ENCODE measurements around the gene DCTN5. TPM values are rescaled to one million over a fixed set of nuclear protein-coding genes. Genes with fewer than 3 reads are reported as not detected.
A peak's percentile ranks its signal among the peaks of the same experiment; 100 is the strongest.

The DCTN5 gene
- total RNA-seq, 6 donors from 2014 or later: 19.8 to 48.6 (median 35.4) TPM

DNA sequence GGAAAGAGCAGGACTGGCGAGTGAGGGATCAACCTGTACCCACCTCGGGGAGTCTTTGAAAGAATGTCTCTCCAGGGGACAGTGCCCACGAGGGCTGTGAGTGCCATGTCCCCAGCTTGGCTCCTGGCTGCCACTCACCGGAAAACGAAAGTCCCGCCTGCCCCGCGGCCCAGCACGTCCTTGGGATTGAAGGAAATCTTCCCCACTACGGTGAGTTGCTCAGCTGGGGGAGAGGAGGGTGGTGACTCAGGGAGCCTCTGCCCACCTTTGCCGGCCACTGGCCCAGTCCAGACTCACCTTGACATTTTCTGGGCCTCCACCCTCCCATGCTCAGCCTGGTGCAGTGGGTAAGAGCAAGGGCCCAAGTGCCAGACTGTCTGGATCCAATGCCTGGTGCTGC, 54.5 kb downstream of the DCTN5 start:
- no peaks in the 10 kb centered on the region for H3K27me3 ChIP-seq
- DNase-seq (no peak), ATAC-seq (ENCODE audit: low FRiP score in 2 of 2) (no peak)
- no peaks in the 10 kb centered on the region for H3K9me3 ChIP-seq
- no peak overlapping the region for H3K4me3 ChIP-seq
- H3K36me3 ChIP-seq: peaks cover 0 to 10% (median 7%) of the 10 kb centered on the region in 4 donors
- TF ChIP-seq POLR2AphosphoS5 (IDR thresholded peaks at IDR 0.05) (no peak), POLR2A (IDR thresholded peaks at IDR 0.05) (no peak), EP300 (IDR thresholded peaks at IDR 0.05) (no peak), CTCF (IDR thresholded peaks at IDR 0.05) (no peak)
- 78 to 90% methylated on average over 9 to 11 of the region's 11 CpGs for WGBS, 2 donors
- no peak overlapping the region for H3K27ac ChIP-seq
- H3K4me1 ChIP-seq: peaks cover 0 to 7% (median 6%) of the 10 kb centered on the region in 4 donors

DNA sequence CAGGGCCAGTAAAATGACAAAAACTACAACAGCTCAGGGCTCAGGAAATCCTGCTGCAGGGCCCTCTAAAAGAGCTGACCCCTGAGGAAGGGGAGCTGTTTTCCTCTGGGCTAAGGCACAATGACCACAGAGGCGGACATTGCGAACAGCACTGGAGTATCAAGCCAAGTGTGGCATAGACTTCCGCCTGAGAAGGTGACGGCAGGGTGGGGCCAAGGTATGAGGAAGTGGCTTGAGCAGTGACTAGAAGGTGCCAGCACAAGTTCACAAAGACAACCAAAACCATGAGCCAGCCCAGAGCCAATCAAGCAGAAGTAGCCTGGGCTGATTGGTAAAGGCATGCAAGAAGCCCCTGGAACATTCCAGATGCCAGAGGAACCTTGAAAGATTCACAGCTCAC, 57.8 kb downstream of the DCTN5 start:
- peaks cover 0 to 7% (median 6%) of the 10 kb centered on the region in 4 donors for H3K4me1 ChIP-seq
- TF ChIP-seq POLR2AphosphoS5 (IDR thresholded peaks at IDR 0.05) (no peak), POLR2A (IDR thresholded peaks at IDR 0.05) (no peak), EP300 (IDR thresholded peaks at IDR 0.05) (no peak), CTCF (IDR thresholded peaks at IDR 0.05) (no peak)
- DNase-seq: peak in 1 of 2 donors; percentile 62
- no peaks in the 10 kb centered on the region for H3K36me3 ChIP-seq
- peaks cover 0 to 3% (median 0%) of the 10 kb centered on the region in 4 donors for H3K9me3 ChIP-seq
- no peaks in the 10 kb centered on the region for H3K27me3 ChIP-seq
- no peak overlapping the region for H3K4me3 ChIP-seq
- 47 to 67% methylated on average over 4 of the region's 4 CpGs for WGBS, 2 donors
- ATAC-seq (ENCODE audit: low FRiP score in 2 of 2): no peak
- no peak overlapping the region for H3K27ac ChIP-seq

- H3K27ac ChIP-seq: no peak overlapping the region
- H3K4me3 ChIP-seq: no peak overlapping the region
- no peak for DNase-seq
- TF ChIP-seq POLR2AphosphoS5 (IDR thresholded peaks at IDR 0.05) (no peak), CTCF (IDR thresholded peaks at IDR 0.05) (no peak), EP300 (IDR thresholded peaks at IDR 0.05) (no peak), POLR2A (IDR thresholded peaks at IDR 0.05) (no peak)
- WGBS, 2 donors: 71 to 85% methylated on average over 2 of the region's 2 CpGs
- ATAC-seq (ENCODE audit: low FRiP score in 2 of 2): no peak
- peaks cover 0 to under 1% (median under 1%) of the 10 kb centered on the region in 4 donors for H3K4me1 ChIP-seq
- peaks cover 0 to 3% (median 0%) of the 10 kb centered on the region in 4 donors for H3K9me3 ChIP-seq
- H3K27me3 ChIP-seq: no peaks in the 10 kb centered on the region
- no peaks in the 10 kb centered on the region for H3K36me3 ChIP-seq
Observed at GRCh38 chr16:23700093-23700492, 58.8 kb downstream of the DCTN5 start.

DNA sequence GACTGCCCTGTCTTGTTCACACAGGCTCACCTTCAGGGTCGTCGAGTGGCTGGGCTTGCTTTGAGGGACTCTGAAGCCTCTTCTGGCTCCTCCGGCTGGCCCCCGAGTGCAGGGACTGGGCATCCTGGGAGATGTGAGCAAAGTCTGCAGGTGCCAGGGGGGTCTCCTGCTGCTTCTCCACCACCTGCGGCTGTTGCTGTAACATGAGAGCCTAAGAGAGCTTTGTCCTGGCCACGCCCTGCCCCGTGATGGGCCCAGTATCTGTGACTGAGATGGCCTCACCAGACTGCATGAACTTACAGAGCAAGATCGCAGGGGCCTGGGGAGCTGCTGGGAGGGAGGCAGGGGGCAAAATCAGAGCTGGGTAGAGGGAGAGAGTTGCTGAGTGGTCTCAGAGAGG, 59.2 kb downstream of the DCTN5 start:
- H3K36me3 ChIP-seq: no peaks in the 10 kb centered on the region
- TF ChIP-seq POLR2A (IDR thresholded peaks at IDR 0.05): no peak
- no peak for TF ChIP-seq POLR2AphosphoS5 (IDR thresholded peaks at IDR 0.05)
- TF ChIP-seq EP300 (IDR thresholded peaks at IDR 0.05): no peak
- no peak for TF ChIP-seq CTCF (IDR thresholded peaks at IDR 0.05)
- no peaks in the 10 kb centered on the region for H3K4me1 ChIP-seq
- 20 to 42% methylated on average over 5 of the region's 8 CpGs for WGBS, 2 donors
- no peak overlapping the region for H3K4me3 ChIP-seq
- no peak overlapping the region for H3K27ac ChIP-seq
- H3K27me3 ChIP-seq: no peaks in the 10 kb centered on the region
- no peak for ATAC-seq (ENCODE audit: low FRiP score in 2 of 2)
- H3K9me3 ChIP-seq: peaks cover 0 to 3% (median 0%) of the 10 kb centered on the region in 4 donors
- DNase-seq: peak in 1 of 2 donors; percentile 40

DNA sequence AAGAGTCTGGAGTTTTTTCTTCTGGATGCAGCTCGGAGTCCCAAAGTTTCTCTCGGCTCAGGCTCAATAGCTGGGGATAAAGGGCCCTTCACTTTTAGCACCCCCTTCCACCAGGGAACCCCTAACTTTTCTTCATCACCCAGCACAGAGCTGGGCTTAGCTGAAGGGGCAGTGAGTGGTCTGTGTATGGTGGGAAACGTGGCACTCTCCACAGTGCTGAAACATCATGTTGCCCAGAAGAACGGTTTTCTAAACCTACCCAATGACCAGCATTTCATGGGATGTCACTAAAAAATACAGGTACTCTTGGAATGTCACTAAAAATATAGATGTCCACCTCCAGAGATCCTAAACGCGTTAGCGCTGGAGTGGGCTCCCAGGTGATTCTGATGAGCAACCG, 59.8 kb downstream of the DCTN5 start:
- DNase-seq (no peak), ATAC-seq (ENCODE audit: low FRiP score in 2 of 2) (no peak)
- no peak overlapping the region for H3K4me3 ChIP-seq
- TF ChIP-seq POLR2A (IDR thresholded peaks at IDR 0.05): no peak
- TF ChIP-seq EP300 (IDR thresholded peaks at IDR 0.05): no peak
- no peak for TF ChIP-seq CTCF (IDR thresholded peaks at IDR 0.05)
- no peak for TF ChIP-seq POLR2AphosphoS5 (IDR thresholded peaks at IDR 0.05)
- H3K36me3 ChIP-seq: no peaks in the 10 kb centered on the region
- 71 to 72% methylated on average over 8 of the region's 8 CpGs for WGBS, 2 donors
- no peaks in the 10 kb centered on the region for H3K27me3 ChIP-seq
- no peak overlapping the region for H3K27ac ChIP-seq
- peaks cover 0 to 3% (median 0%) of the 10 kb centered on the region in 4 donors for H3K9me3 ChIP-seq
- no peaks in the 10 kb centered on the region for H3K4me1 ChIP-seq
